Sigmoid colon (tissue), 4 donors: Measurements from ENCODE around the gene DLL4.

Experiments
- POLR2A ChIP-seq, 2 donors: fragments of 450-650 bp; IDR thresholded peaks; one replicate each; pipeline ENCODE4 v1.6.1; 2016; ENCODE audit warnings: antibody characterized with exemption in 2 of 2, mild to moderate bottlenecking in 2 of 2, moderate library complexity in 2 of 2
- POLR2AphosphoS5 ChIP-seq, 4 donors: sonication (generic); formaldehyde crosslinking; IDR thresholded peaks; one replicate each; pipeline ENCODE4 v1.6.1; 2017; ENCODE audit warnings: antibody characterized with exemption in 4 of 4
- TF ChIP-seq, protein P1 (sequence below), 4 experiments: fragments of 450-650 bp in 3 of 4; fragments of 200-600 bp in 1 of 4; IDR thresholded peaks; one replicate each; pipeline ENCODE4 v1.5.1; 2016 to 2019; ENCODE audit warnings: antibody characterized with exemption in 4 of 4, mild to moderate bottlenecking in 3 of 4, moderate library complexity in 2 of 4

DNA sequence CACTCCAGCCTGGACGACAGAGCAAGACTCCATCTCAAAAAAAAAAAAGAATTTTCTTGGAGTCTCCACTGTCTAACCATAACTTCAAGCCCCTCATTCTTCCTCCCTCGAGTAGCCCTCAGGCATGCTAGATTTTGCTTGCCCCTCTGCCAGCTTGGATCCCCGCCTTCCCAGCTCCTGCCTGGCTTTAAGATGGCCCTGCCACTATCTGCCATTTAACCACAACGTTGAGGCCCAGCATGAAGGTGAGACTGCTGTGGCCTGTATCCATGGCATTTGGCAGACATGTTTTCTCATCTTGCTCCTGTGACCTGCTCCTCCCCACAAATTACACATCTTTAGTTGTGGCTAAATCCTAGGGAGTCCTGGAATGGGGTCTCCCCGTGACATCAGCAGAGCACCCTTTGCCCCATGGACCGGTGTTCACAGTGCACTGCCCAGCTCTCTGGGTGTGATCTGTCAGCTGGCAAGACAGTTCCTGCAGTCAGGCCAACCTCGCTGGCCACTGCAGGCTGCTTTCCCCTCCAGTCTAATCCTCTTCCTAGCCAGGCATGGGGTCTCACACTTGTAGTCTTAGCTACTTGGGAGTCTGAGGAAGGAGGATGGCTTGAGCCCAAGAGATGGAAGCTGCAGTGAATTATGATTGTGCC is 24.5 kb upstream of the DLL4 start:
- no peak for TF ChIP-seq POLR2AphosphoS5 (IDR thresholded peaks at IDR 0.05)
- TF ChIP-seq, protein P1, sequence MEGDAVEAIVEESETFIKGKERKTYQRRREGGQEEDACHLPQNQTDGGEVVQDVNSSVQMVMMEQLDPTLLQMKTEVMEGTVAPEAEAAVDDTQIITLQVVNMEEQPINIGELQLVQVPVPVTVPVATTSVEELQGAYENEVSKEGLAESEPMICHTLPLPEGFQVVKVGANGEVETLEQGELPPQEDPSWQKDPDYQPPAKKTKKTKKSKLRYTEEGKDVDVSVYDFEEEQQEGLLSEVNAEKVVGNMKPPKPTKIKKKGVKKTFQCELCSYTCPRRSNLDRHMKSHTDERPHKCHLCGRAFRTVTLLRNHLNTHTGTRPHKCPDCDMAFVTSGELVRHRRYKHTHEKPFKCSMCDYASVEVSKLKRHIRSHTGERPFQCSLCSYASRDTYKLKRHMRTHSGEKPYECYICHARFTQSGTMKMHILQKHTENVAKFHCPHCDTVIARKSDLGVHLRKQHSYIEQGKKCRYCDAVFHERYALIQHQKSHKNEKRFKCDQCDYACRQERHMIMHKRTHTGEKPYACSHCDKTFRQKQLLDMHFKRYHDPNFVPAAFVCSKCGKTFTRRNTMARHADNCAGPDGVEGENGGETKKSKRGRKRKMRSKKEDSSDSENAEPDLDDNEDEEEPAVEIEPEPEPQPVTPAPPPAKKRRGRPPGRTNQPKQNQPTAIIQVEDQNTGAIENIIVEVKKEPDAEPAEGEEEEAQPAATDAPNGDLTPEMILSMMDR (IDR thresholded peaks at IDR 0.05) = no peak
- TF ChIP-seq POLR2A (IDR thresholded peaks at IDR 0.05) = no peak
